EH (cell line): ENCODE measurements around the gene TEKT5.
"Not testable (repeated sequence)": the region's sequence is repeated elsewhere in the genome, so short reads cannot be mapped to it uniquely, and the experiment has no call there.

Source experiments
- DNase-seq: peaks from one replicate; pipeline ENCODE4 v3.0.0-alpha.2; 2015; ENCODE audit warnings: low read depth

TEKT5 gene

DNA sequence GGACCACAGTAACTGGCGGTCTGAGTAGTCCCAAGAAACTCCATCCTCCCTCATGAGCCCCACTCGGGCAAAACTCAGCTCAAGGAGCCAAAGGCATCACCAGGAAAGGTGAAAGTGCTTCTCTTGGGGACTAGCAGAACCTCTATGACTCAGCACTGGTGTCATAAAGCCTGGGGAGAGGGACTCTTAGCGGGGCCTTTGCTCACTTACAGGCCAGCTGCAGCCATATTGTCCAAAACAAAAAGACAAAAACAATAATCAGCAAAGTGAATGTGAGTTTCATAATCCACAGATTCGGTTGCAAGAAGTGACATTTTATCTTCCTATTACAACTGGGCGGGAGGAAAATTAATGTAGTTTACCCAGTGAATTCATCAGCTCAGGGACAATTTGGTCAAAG, at the start of gene TEKT5:
Gene TEKT5, minus strand, starts transcription at position 101 of the 400 bp plus-strand sequence. Its CDS starts 57 bp downstream, at position 44.
- DNase-seq: no peak

DNA sequence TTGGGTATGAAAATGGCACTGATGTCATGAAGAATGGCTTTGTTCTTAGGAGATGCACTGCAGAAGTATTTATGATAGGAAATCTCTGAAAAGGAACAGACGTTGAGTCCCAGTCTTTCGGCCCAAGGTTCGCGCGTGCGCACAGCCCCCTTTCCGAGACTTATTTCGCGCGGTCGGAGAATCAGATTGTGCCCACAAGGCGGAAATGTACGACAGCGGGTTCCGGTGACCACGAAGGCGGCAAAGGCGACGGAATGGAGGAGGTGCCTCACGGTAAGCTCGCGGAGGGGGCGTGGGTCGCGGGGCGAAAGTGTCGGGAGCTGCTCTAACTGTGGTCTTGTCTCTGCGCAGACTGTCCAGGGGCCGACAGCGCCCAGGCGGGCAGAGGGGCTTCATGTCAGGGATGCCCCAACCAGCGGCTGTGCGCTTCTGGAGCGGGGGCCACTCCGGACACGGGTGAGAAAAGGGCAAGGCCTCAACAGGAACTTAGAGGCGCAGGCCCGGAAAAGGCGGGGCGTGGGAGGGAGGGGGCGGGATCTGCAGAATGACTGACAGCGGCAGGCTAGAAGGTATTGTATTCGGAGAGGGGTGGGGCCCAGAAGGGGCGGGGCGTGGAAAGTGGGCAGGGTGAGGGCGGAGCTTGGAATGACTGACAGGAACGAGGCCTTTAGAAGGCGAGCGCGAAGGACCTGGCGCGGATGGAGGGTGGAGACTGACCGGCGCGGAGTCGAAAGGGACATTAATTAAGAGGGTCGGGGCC, 49.1 kb upstream of the TEKT5 start, which contains the start of gene NUBP1:
Gene NUBP1, plus strand, starts transcription at position 233 of the 760 bp plus-strand sequence. Its CDS starts 22 bp downstream, at position 255.
- peak; percentile 98 for DNase-seq

DNA sequence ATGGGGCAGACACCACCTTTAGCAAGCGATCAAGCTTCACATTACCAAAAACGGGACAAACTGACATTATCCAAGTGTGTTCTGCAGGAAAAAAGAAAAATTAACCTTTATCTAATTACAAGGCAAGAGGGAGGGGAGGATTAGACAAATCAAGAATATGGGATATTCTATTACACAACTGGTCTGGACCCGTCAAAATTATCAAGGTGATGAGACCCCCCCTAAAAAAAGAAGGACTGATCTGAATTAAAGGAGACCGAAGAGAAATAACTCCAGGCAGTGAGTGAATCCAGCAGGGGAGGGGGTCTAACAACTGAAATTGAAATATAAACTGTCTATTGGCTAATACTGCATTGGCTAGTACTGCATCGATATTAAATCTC, 48.5 kb upstream of the TEKT5 start:
- DNase-seq: no peak

DNA sequence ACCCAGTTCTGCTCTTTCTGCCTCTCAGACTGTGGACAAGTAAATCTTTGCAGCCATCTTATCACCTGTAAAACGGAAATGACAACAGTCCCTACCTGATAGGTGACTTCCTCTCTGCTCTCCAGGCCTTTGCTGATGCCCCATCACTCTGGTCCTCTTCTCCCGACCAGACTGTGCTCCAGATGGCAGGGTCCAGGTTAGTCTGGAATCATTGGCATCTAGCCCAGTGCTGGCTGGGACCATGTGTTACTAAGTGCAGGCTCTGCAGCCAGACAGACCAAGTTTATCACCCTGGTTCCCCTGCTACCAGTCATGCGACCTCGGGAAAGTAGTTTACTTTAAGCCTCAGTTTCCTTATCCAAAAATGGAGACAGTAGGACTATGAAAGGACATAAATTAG, 47.1 kb upstream of the TEKT5 start:
- peak; percentile 13 for DNase-seq

DNA sequence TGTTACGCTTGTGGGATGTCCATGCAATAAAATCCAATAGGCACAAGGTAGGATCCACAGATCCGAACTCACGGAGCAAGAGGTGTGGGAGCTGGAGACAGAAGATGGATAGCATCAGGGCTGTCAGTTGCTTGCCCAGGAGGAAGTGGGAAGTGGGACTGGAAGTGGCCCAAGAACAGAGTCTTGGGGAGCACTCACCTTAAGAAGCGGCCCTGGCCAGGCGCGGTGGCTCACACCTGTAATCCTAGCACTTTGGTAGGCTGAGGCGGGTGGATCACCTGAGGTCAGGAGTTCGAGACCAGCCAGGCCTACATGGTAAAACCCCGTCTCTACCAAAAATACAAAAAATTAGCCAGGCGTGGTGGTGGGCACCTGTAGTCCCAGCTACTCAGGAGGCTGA, 46.5 kb upstream of the TEKT5 start:
- not testable (repeated sequence) for DNase-seq

DNA sequence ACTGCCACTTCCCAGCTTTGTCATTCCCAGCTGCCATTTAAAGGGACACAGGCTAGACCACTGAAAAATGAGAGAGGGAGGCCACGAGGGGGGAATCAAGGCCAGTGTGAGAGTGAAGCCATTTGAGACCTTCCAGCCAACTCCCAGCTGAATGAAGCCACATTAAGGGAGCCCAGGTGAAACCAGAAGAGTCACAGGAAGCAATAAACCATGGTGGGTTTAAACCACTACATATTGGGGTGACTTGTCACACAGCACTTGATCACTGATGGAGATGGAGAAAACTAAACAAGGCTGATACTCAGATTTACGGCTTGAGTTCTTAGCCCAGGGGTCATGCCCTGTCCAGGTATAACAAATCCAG, 46.1 kb upstream of the TEKT5 start:
- DNase-seq: no peak

DNA sequence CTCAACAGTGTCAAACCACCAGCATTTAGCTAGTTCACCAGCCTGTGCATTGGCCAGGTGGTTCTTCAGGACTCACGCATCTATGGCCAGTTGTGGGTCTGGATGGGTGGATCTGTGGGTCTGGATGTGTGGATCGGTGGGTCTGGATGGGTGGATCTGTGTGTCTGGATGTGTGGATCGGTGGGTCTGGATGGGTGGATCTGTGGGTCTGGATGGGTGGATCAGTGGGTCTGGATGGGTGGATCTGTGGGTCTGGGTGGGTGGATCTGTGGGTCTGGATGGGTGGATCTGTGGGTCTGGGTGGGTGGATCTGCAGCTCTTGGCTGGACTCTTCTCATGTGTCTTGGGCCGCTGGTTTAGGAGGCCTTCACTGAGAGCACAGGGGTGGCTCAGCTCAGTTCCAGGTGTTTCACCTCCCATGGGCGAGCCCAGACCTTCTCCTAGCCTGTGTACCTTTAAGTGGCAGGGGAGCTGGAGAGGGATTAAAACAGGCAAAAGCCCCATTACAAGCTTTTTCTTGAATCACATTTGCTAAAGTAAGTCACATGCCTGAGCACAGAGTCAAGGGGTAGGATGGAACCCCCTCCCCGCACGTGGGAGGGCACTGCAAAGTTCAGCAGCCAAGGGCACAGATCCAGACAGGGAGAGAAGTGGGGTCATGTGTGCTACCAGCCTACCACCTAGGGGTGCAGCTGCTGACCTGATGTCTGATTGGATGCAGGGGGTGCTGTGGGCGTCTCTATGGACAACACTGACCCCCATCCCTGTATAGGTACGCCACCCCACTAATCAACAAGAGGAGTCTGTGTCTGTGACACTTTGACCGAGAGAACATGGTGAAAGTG, 45.5 kb upstream of the TEKT5 start:
- DNase-seq: no peak

DNA sequence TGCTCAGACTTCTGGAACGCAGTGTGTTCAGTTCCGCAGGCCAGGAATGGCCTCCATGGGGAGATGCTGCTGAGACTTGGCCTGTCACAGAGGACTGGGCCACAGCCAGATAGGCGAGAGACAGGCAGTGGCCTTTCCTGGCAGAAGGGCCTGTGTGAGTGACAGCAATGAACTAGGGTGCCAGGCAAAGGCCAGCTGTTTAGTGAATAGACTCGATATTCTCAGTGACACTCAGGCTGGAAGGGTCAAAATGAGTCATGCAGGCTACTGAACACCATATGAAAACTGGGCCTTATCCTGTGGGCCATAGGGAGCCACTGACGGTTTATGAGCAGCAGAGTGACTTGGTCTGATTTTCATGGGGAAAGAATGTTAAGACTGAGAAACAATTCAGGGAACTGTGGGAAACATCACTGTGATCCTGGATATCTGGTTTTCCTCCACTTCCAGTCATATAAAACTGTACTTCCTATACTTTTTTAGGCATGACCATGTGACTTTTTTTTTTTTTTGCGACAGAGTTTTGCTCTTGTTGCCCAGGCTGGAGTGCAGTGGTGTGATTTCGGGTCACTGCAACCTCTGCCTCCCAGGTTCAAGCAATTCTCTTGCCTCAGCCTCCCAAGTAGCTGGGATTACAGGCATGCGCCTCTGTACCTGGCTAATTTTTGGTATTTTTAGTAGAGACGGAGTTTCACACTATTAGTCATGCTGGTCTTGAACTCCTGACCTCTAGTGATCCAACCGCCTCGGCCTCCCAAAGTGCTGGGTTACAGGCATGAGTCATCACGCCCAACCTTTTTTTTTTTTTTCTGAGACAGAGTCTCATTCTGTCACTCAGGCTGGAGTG, 43.7 kb upstream of the TEKT5 start:
- DNase-seq: peak; percentile 88

DNA sequence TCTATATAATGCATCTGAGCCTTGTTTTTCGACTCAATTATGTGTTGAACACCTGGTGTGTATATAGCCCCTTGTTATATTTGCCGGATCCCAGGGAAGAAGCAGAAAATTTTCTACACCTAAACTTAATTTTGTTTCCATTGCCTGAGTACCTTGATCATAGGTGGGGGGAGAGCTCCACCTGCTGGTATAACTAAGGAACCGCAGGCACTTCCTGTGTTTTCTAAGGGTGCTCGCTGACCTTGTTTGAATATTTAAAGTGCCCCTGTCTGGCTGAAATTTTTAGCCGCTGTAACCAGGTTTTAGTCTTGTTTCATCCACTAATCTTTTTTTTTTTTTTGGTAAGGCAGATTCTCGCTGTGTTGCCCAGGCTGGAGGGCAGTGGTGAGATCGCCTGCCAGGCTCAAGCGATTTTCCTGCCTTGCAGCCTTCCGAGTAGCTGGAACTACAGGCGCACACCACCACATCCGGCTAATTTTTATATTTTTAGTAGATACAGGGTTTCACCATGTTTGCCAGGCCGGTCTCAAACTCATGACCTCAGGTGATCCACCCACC, 42.4 kb upstream of the TEKT5 start:
- DNase-seq: peak; percentile 74

DNA sequence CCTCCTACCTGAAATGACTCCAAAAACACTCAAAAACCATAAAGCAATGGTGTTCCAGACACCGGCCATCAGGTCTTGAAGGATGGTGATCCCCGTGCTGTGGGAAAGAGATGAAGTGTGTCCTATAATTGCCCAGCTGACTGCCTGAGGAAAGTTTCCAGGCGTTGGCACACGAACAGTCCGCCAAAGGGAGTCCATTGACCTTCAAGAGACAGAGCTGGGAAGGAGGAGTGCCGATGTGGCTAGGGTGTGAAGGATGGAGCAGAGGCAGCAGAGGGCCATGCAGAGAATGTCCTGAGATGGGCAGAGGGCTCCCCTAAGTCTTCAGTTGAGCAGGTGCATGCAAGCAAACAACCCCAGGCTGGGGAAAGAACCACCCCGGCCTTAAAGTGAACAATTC, 37.1 kb upstream of the TEKT5 start:
- DNase-seq: no peak

DNA sequence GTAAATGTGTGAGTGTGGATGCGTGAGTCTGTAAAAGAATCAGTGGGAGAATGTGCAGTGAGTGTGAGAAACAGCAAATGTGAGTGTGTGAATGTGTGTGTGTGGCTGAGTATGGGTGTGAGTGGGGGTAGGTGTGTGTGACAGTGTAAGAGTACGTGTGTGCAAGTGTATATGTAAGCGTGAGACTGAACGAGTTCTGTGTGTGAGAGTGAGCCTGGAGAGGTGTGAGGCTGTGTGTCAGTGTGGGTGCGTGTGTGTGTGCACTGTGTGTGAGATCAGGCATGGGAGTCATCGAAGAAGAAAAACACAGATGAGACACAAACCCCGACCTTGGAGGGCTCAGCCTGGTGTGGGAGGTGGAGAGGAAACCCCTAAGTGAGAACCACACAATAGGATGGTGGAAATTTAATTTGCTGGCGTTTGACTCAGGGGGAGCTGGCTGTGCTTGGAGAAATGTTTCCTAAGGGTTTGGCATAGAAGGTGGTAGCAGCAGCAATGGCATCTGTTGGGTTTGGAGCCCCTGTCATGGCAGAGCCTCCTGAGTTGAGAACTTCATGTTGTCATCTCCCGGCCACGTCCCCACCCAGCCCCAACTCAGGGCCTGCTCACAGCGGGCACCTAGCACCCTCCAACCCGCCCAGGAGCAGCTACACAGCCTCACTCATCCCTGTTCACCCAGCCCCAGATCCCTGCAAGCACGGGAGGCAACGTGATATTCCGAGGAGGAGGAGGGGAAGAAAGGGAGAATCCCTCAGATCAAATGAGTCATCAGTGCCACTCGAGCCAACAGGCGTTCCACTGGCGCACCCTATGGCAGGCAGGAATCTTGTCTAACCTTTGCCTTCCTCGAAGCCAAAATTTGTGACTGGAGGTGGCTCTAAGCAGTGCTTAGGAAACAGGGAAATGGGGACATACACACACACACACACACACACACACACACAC, 34.6 kb upstream of the TEKT5 start:
- DNase-seq: peak; percentile 55

DNA sequence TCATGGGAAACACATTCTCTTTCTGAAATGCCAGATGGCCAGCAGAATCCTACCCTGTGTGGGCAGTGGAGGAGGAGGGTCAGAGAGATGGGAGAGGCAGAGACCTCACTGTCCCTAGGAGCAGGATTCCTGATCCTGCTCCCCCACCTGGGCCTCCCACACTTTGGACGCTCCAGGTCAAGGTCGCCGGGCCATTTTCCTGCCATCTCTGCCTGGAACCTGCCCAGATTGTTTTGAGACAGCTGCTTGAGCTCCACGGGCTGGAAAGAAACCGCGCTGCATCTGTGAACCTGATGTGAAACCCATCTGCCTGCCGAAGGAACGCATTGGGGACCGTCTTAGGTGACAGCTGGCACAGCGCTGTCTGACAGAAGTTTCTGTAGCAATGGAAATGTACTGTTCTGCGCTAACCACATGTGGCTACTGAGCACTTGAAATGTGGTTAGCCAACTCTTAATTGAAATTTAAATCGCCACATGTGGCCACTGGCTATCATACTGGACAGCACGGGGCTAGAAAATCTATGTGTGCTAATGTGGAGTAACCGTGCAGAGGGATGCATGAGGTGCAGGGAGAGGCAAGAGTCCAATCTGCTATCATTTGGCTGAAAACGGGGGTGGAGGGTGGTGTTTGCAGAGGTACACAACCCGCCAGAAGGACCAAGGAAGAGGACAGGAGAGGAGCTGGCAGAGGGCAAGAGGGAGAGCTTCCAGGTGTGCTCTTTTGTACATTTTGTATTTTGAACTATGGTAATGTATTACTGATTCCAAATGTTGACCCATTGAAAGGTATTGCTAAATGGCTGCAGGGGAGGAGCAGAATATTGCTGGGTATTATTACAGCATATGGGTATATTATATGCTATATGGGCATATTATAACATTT, 33.5 kb upstream of the TEKT5 start:
- DNase-seq: no peak

DNA sequence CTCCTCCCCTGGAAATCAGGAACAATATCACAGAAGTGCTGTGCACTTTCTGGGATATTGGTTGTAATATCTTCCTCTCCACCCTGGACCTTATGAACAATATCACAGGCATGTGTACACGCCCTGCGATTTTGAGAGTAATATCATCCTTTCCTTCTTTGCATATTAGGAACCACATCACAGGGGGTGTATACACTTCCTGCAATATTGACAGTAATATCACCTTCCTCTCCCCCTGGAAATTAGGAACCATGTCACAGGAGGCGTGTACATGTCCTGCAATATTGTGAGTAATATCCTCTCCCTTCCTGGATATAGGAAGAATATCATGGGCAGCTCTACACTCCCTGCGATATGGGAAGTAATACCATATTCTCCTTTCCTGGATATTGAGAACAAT, 14.2 kb upstream of the TEKT5 start:
- DNase-seq: no peak

DNA sequence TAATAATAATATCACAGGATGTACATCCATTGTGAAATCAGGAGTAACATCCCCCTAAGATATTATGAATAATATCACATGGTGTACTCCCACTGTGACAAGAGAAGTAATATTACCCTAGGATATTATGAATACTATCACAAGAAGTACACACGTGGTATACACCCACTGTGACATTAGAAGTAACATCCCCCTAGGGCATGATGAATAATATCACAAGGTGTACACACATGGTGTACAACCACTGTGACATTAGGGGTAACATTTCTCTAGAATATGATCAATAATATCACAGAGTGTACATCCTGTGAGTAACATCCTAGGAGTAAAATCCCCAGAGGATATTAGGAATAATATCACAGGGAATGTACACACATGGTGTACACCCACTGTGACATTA, 5.0 kb upstream of the TEKT5 start:
- no peak for DNase-seq

DNA sequence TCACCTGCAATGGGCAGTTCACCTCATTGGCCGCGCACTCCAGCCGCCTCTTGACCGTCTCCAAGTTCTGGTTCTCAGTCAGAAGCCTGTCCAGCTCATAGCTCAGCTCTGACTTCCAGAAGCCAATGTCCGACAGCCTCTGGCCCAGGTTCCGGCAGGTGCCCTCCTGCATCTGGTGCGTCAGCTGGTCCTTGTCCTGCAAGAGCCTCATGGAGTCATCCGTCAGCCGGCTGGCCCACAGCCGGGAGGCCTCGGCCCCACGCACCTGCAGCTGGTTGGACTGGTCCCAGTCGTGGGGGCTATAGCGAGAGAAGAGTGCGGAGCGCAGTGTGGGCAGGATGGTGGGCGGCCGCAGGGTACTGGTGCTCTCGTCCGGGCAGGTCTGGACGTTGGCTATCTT, 424 bp downstream of the TEKT5 start:
- DNase-seq: no peak

DNA sequence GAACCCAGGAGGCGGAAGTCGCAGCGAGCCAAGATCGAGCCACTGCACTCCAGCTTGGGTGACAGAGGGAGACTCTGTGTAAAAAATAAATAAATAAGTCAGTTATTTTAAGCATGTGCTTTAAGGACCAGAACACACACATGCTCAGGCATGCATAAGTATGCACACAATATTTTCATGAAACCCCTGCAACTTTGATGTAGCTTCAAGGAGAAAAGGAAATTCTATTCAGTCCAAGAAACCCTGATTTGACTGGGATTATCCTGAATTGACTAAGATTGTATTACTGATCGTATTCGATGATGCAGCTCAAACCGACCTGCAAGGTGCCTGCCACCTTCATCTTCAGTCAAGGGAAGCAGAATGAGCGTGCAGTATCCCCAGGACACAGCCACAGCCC, 841 bp downstream of the TEKT5 start:
- DNase-seq: no peak

DNA sequence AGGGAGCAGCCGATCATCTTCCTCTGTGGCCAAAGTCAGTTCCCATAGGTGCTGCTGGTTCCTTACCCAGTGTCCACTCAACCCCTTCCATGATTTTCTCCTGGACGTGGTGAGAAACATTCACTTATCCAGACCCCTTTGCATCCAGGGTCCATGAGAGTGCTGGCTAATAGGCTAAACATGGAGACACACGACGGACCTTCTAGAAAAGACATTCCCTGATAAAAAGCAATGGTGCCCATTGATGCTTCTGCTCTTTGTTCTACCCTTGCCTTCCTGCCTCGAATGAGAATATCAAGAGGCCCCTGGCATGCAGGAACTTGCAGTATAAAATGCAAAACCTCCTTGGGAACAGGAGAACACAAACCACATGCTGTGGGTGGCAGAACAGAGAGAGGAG, 2.3 kb downstream of the TEKT5 start:
- no peak for DNase-seq

DNA sequence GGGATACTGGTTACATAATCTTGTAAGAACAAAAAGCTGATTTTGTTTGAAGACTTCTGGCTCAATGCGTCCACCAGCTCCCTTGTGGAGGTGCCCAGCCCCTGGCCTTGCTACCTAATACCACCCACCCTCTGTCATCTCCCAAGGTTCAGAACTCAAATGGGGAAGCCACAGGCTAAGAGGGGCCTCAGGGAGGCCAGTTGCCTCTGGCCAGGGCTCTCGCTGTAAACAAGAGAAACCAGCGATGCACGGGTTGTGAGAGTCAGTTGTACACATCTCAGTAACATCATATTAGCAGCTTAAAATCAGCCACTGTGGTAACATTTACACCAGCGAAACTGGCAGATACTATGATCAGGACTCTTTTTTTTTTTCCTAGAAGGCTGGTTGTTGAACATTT, 6.0 kb downstream of the TEKT5 start:
- no peak for DNase-seq

DNA sequence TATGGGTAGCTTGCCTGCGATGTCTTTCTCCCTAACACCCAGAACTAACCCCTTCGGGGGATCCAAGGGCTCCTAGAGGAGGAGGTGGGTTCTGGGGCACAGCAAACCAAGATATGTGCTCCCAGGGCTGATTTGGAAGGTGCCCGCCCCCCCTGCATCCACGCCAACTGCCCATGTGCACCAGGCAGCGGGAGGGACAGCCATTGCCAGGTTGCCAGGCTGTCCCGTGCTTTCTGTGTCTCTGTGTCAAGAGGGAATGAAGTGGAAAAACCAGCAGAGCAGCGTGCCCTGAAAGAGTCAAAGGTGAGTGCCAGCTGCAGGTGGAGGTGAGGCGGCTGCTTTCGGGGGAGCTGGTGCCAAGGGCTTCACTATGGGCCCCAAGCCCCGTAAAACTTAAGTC, 6.4 kb downstream of the TEKT5 start:
- DNase-seq: no peak

DNA sequence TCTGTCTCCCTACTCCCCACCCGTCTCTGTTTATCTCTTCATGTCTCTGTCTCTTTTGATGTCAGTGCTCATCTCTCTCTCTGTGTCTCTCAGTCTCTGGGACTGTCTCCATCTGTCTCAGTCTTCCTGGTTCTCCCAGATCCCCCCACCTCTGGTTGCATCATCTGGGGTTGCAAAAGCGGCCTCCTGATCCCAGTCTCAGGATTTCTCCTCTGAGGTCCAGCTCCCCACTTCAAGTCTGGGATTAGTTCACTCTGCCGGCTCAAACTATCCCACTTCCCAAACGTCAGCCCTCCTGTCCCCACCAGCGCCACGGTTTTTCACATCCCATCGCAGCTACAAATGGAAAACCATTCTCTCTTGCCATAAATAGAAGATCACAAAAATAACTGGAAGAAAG, 9.0 kb downstream of the TEKT5 start:
- no peak for DNase-seq
